Left ventricle myocardium inferior (tissue), 1 donor: ENCODE data around the gene CDH6. TPM values are rescaled to one million over a fixed set of nuclear protein-coding genes. Genes with fewer than 3 reads are reported as not detected.

Source experiments
- DNase-seq: peaks from one replicate; pipeline ENCODE4 v3.0.0-alpha.2; 2020
- H3K27ac ChIP-seq: fragments of 200-600 bp; replicated peaks from 2 replicates; pipeline ENCODE4 v1.8.0; 2021
- H3K27me3 ChIP-seq: fragments of 200-600 bp; 2 replicates; pipeline ENCODE4 v1.8.0; 2021; ENCODE audit warnings: low read depth
- H3K36me3 ChIP-seq: fragments of 200-600 bp; 2 replicates; pipeline ENCODE4 v1.8.0; 2021
- H3K4me1 ChIP-seq: fragments of 200-600 bp; 2 replicates; pipeline ENCODE4 v1.8.0; 2021
- H3K4me3 ChIP-seq: fragments of 200-600 bp; 2 replicates; pipeline ENCODE4 v1.8.0; 2021; ENCODE audit warnings: mild to moderate bottlenecking, moderate library complexity
- H3K9me3 ChIP-seq: fragments of 200-600 bp; replicated peaks from 2 replicates; pipeline ENCODE4 v1.8.0; 2021
- intact Hi-C: fragments of 100-400 bp; cut with micrococcal nuclease; formaldehyde crosslinking; loops from one replicate; pipeline ENCODE4 v1.11.0; 2022
- total RNA-seq: library from RNA; stranded (reverse); fragmentation: NEBNext Ultra II Directional; extraction: Animal tissue kit (Norgen Biotek cat#: 25700); gene quantifications from one replicate; pipeline ENCODE4 v1.2.1, GENCODE V29; 2021
- TF ChIP-seq, protein P1 (sequence below): fragments of 200-600 bp; IDR thresholded peaks from 2 replicates; pipeline ENCODE4 v1.8.0; 2021; ENCODE audit warnings: antibody characterized with exemption, mild to moderate bottlenecking, borderline replicate concordance
- donor health status: DM: no; HTN: yes; CAD: no; lungs with severe emphysema.

CDH6 gene
- total RNA-seq, 1 donor from 2014 or later = 2.8 TPM

DNA sequence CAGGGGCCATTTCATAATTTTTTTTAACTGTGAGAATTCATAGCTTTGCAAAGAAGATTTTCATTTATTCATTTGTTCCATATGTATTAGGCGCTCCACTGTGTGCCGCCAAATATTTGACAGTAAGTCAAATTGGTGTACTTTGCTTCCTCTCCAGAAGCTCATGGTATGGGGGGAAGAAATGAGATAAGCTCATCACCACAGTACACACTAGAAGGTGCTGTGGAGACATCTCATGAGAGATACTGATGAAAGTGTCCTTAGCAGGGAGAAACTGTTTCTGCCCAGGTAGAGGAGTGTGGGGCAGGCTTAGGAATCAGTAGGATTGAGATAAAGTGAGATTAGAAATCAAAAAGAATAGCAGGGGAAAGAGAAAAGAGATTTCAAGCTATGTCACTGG lies 136.2 kb downstream of the CDH6 start:
- Histone ChIP-seq H3K27me3 (no peaks in the 10 kb centered on the region), H3K4me1 (no peaks in the 10 kb centered on the region), H3K36me3 (no peaks in the 10 kb centered on the region), H3K27ac (no peak overlapping the region), H3K9me3 (no peaks in the 10 kb centered on the region), H3K4me3 (no peak overlapping the region)
- TF ChIP-seq, protein P1, sequence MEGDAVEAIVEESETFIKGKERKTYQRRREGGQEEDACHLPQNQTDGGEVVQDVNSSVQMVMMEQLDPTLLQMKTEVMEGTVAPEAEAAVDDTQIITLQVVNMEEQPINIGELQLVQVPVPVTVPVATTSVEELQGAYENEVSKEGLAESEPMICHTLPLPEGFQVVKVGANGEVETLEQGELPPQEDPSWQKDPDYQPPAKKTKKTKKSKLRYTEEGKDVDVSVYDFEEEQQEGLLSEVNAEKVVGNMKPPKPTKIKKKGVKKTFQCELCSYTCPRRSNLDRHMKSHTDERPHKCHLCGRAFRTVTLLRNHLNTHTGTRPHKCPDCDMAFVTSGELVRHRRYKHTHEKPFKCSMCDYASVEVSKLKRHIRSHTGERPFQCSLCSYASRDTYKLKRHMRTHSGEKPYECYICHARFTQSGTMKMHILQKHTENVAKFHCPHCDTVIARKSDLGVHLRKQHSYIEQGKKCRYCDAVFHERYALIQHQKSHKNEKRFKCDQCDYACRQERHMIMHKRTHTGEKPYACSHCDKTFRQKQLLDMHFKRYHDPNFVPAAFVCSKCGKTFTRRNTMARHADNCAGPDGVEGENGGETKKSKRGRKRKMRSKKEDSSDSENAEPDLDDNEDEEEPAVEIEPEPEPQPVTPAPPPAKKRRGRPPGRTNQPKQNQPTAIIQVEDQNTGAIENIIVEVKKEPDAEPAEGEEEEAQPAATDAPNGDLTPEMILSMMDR = no peak
- DNase-seq = no peak
- intact Hi-C loops = no loop called here

DNA sequence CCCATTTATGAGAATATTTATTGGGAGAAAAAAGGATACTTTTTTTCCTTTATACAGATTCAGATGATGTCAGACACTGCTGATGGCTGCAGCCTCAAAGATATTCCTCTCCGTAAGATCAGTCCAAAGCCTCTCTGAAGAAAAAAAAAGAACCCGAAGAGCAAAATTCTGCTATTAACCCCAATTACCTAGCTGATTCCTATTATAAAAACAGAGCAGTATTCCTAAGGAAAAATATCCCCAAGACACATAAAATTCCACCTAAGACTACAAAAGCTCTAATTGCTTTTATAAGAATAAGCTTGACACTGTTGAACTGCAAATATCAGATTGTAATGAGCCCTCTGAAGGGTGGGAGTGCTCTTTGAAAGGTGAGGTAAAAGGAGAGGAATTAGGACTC lies 138.7 kb downstream of the CDH6 start:
- TF ChIP-seq, protein P1 = no peak
- H3K9me3 ChIP-seq = no peaks in the 10 kb centered on the region
- no peaks in the 10 kb centered on the region for H3K27me3 ChIP-seq
- H3K4me3 ChIP-seq = no peak overlapping the region
- no peak overlapping the region for H3K27ac ChIP-seq
- intact Hi-C loops = no loop called here
- no peaks in the 10 kb centered on the region for H3K36me3 ChIP-seq
- H3K4me1 ChIP-seq = no peaks in the 10 kb centered on the region
- no peak for DNase-seq

DNA sequence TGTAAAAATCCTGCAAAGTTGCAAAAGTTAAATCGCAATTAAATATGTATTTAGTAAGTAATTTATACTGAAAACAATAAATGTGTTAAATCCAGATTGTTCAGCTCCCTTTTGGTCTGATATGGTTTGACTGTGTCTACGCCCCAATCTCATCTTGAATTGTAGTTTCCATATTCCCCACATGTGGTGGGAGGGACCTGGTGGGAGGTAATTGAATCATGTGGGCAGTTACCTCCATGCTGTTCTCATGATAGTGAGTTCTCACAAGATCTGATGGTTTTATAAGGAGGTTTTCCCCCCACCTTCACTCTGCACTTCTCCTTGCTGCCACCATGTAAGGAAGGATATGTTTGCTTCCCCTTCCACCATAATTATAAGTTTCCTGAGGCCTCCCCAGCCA lies 140.0 kb downstream of the CDH6 start:
- no peaks in the 10 kb centered on the region for H3K27me3 ChIP-seq
- no peaks in the 10 kb centered on the region for H3K9me3 ChIP-seq
- intact Hi-C loops = no loop called here
- no peak overlapping the region for H3K4me3 ChIP-seq
- no peaks in the 10 kb centered on the region for H3K36me3 ChIP-seq
- no peak overlapping the region for H3K27ac ChIP-seq
- H3K4me1 ChIP-seq = no peaks in the 10 kb centered on the region
- DNase-seq = no peak
- TF ChIP-seq, protein P1 = no peak

DNA sequence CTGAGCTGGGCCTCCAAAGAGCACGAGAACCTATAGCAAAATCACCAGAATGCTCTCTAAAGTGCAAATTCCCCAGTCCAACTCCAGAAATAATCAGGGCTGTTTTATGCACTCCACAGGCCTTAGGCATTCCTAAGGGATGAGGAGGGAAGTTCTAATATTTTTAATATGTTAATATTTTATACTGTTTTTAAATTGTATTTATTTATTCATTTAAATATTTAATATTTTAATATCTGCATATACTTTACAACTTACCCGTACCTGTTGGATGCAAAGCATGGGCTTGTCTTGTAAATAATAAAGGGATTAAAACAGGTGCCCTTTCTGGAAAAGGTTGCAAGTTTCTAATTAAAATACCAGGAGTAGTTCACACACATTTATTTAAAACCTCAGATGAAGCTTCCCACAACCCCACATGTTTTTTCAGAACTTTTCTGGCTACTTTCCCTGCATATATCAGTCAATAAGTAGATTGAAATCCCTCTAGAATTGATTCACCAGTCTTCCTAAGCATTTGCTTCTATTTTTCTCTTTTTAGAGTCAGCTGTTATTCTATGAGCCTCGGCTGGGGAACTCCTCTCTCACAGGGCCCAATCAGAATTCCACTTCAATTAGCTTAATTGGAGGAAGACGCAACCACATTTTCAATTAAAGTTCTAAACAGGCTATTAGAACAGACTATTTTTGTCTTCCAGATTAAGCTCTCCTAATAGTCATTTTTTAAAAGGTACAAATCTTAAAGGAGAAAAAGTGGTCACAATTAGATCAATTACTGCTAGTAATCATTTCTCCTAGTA lies 140.8 kb downstream of the CDH6 start:
- Histone ChIP-seq H3K4me3 (no peak overlapping the region), H3K27ac (no peak overlapping the region), H3K4me1 (no peaks in the 10 kb centered on the region), H3K27me3 (no peaks in the 10 kb centered on the region), H3K36me3 (no peaks in the 10 kb centered on the region), H3K9me3 (no peaks in the 10 kb centered on the region)
- intact Hi-C loops = no loop called here
- no peak for DNase-seq
- TF ChIP-seq, protein P1 = no peak

DNA sequence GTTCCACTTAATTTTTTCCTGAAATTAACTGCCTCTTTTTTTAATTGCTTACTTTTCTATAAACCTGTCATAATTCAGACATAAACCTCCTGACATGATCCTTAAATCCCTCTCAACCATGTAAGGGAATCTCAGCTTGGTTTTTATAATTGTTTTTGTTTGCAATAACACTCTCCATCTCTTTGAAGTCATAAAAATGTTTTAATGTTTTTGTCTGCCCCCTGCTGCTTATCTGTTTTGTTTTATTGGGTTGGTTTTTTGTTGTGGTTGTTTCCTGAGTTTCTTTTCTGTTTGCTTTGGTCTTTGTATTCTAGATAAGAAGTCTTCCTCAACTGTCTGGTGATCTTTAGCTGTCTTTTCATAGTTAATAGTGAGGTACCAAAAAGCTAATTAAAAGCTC lies 142.0 kb downstream of the CDH6 start:
- no peaks in the 10 kb centered on the region for H3K4me1 ChIP-seq
- no peaks in the 10 kb centered on the region for H3K9me3 ChIP-seq
- TF ChIP-seq, protein P1 = no peak
- no peak overlapping the region for H3K27ac ChIP-seq
- H3K27me3 ChIP-seq = no peaks in the 10 kb centered on the region
- DNase-seq = no peak
- H3K4me3 ChIP-seq = no peak overlapping the region
- intact Hi-C loops = no loop called here
- no peaks in the 10 kb centered on the region for H3K36me3 ChIP-seq
